Parietal lobe (tissue), 2 donors: Measurements from ENCODE around the gene GFM2. TPM values are rescaled to one million over a fixed set of nuclear protein-coding genes. Genes with fewer than 3 reads are reported as not detected.

Experiments used
- small RNA-seq: library from RNA; depleted of rRNA; stranded (forward); fragments of <200 nt; gene quantifications from one replicate; pipeline ENCODE3, GENCODE V24; 2014; ENCODE audit warnings: low replicate concordance
- total RNA-seq: library from RNA; depleted of rRNA; stranded (reverse); fragments of >200 nt; gene quantifications from one replicate; pipeline ENCODE4 v1.2.3, GENCODE V29; 2014

GFM2 gene
- 62.6 TPM for total RNA-seq

GRCh38 chr5:74766849-74767578 is at the start of gene GFM2, which contains the start of gene NSA2:
Gene GFM2, minus strand, starts transcription at chr5:74767117. Its CDS starts 3,375 bp downstream, at chr5:74763742.
Gene NSA2, plus strand, starts transcription at chr5:74767249. Its CDS starts 112 bp downstream, at chr5:74767361.

GRCh38 chr5:74684900-74685851 is 81.7 kb downstream of the GFM2 start, which contains the start of gene HEXB:
Gene HEXB, plus strand, starts transcription at chr5:74685233. Its CDS starts 28 bp downstream, at chr5:74685261.

Small RNA genes lying within 50 kb of the gene (small RNA-seq; reads per million reads assigned to genes)
- gene RNU6-658P: not detected

Other genes with a start within 250 kb of the GFM2 start
- gene ENC1, start 126.4 kb downstream of the GFM2 start, total RNA-seq: 2,270 TPM
- gene HEXB, start 81.9 kb downstream of the GFM2 start, total RNA-seq: 25.4 TPM
- gene NSA2, start 132 bp upstream of the GFM2 start, total RNA-seq: 54.1 TPM
- 58.2 TPM for gene FAM169A, start 99.3 kb upstream of the GFM2 start, total RNA-seq